GM23338 (cell line): Measurements from ENCODE around the gene PIP5K1C. TPM values are rescaled to one million over a fixed set of nuclear protein-coding genes. Genes with fewer than 3 reads are reported as not detected.

Source experiments
- ATAC-seq: fragments of 200-7000 bp; cut with Tn5 transposase; 3 replicates; pipeline ENCODE4 v1.9.1; 2020
- DNase-seq: peaks from one replicate; pipeline ENCODE4 v3.0.0-alpha.2; 2015; ENCODE audit warnings: low spot score
- H2AFZ ChIP-seq: fragments of 200-600 bp; sonication (generic); 2 replicates; pipeline ENCODE4 v1.8.0; 2016; ENCODE audit warnings: antibody characterized with exemption, mild to moderate bottlenecking, moderate library complexity
- H3F3A ChIP-seq: fragments of 200-600 bp; sonication (generic); replicated peaks from 2 replicates; pipeline ENCODE4 v1.8.0; 2017; ENCODE audit warnings: antibody characterized with exemption, mixed run types, low read depth
- H3K27ac ChIP-seq: fragments of 200-600 bp; sonication (generic); 2 replicates; pipeline ENCODE4 v1.6.1; 2016; ENCODE audit warnings: low read depth
- H3K27me3 ChIP-seq: fragments of 200-600 bp; sonication (generic); 2 replicates; pipeline ENCODE4 v1.8.0; 2016; ENCODE audit warnings: mild to moderate bottlenecking, mixed run types, moderate library complexity; ENCODE audit not compliant: insufficient read depth
- H3K36me3 ChIP-seq: fragments of 200-600 bp; sonication (generic); 2 replicates; pipeline ENCODE4 v1.8.0; 2016; ENCODE audit warnings: mild to moderate bottlenecking; ENCODE audit not compliant: insufficient read depth
- H3K4me1 ChIP-seq: fragments of 200-600 bp; sonication (generic); 2 replicates; pipeline ENCODE4 v1.8.0; 2016; ENCODE audit warnings: mild to moderate bottlenecking, moderate library complexity; ENCODE audit not compliant: insufficient read depth
- H3K4me2 ChIP-seq: fragments of 200-600 bp; sonication (generic); 2 replicates; pipeline ENCODE4 v1.7.1; 2017; ENCODE audit warnings: mixed run types
- H3K4me3 ChIP-seq: fragments of 200-600 bp; sonication (generic); 2 replicates; pipeline ENCODE4 v1.6.1; 2016; ENCODE audit warnings: mixed run types
- H3K79me2 ChIP-seq: fragments of 200-600 bp; sonication (generic); replicated peaks from 2 replicates; pipeline ENCODE4 v1.8.0; 2017; ENCODE audit warnings: mild to moderate bottlenecking; ENCODE audit not compliant: insufficient read depth
- H3K9me2 ChIP-seq: fragments of 200-600 bp; sonication (generic); 2 replicates; pipeline ENCODE4 v1.8.0; 2017; ENCODE audit not compliant: insufficient read depth
- H4K20me1 ChIP-seq: fragments of 200-600 bp; sonication (generic); replicated peaks from 2 replicates; pipeline ENCODE4 v1.8.0; 2017; ENCODE audit warnings: mild to moderate bottlenecking; ENCODE audit not compliant: insufficient read depth
- H3K27ac Mint-ChIP-seq: 2 replicates; pipeline ENCODE4 v1.8.0; 2020; ENCODE audit warnings: inconsistent platforms, mild to moderate bottlenecking, moderate library complexity, mixed read lengths
- H3K27me3 Mint-ChIP-seq: 3 replicates; pipeline ENCODE4 v1.8.0; 2022; ENCODE audit warnings: low read depth, mild to moderate bottlenecking, moderate library complexity, mixed read lengths, inconsistent platforms; ENCODE audit not compliant: insufficient read depth, poor library complexity
- H3K36me3 Mint-ChIP-seq: 3 replicates; pipeline ENCODE4 v1.8.0; 2021; ENCODE audit warnings: low read depth, mild to moderate bottlenecking, inconsistent platforms, moderate library complexity, mixed read lengths
- H3K4me1 Mint-ChIP-seq: 3 replicates; pipeline ENCODE4 v1.8.0; 2020; ENCODE audit warnings: mild to moderate bottlenecking, inconsistent platforms, mixed read lengths
- H3K4me3 Mint-ChIP-seq: 3 replicates; pipeline ENCODE4 v1.8.0; 2021; ENCODE audit warnings: moderate library complexity, mild to moderate bottlenecking, inconsistent platforms, mixed read lengths
- H3K9me3 Mint-ChIP-seq: 3 replicates; pipeline ENCODE4 v1.8.0; 2020; ENCODE audit warnings: moderate library complexity, mild to moderate bottlenecking, inconsistent platforms, mixed read lengths
- CREB1 ChIP-seq: fragments of 250-450 bp; sonication (Bioruptor Pico); IDR thresholded peaks from 2 replicates; pipeline ENCODE4 v1.5.0; 2020; ENCODE audit warnings: low read depth, mild to moderate bottlenecking, moderate library complexity
- EZH2 ChIP-seq: fragments of 200-600 bp; sonication (generic); IDR thresholded peaks from one replicate; pipeline ENCODE4 v1.8.0; 2017; ENCODE audit warnings: antibody characterized with exemption, mild to moderate bottlenecking, low read depth; ENCODE audit not compliant: unreplicated experiment
- EZH2phosphoT487 ChIP-seq: fragments of 200-600 bp; sonication (generic); IDR thresholded peaks from one replicate; pipeline ENCODE4 v1.8.1; 2018; ENCODE audit warnings: antibody characterized with exemption; ENCODE audit not compliant: unreplicated experiment
- JUNB ChIP-seq: IDR thresholded peaks from one replicate; pipeline ENCODE4 v1.6.1; 2016; ENCODE audit warnings: antibody characterized with exemption; ENCODE audit not compliant: unreplicated experiment
- NANOG ChIP-seq: IDR thresholded peaks from 2 replicates; pipeline ENCODE4 v1.6.1; 2016; ENCODE audit warnings: antibody characterized with exemption, borderline replicate concordance
- POLR2AphosphoS5 ChIP-seq: IDR thresholded peaks from 2 replicates; pipeline ENCODE4 v1.6.1; 2016; ENCODE audit warnings: antibody characterized with exemption, low read depth
- STAT1 ChIP-seq: IDR thresholded peaks from one replicate; pipeline ENCODE4 v1.6.1; 2016; ENCODE audit warnings: antibody characterized with exemption; ENCODE audit not compliant: unreplicated experiment
- ZNF114 ChIP-seq: fragments of 250-450 bp; sonication (Bioruptor Pico); IDR thresholded peaks from 2 replicates; pipeline ENCODE4 v1.5.0; 2020; ENCODE audit warnings: mild to moderate bottlenecking, moderate library complexity
- ZNF331 ChIP-seq: fragments of 250-450 bp; sonication (Bioruptor Pico); IDR thresholded peaks from 2 replicates; pipeline ENCODE4 v1.5.0; 2020; ENCODE audit warnings: low read depth, mild to moderate bottlenecking, moderate library complexity
- polyA plus RNA-seq: library from polyadenylated mRNA; unstranded; fragments of >200 nt; fragmentation: Nextera tagmentation; extraction: Ambion mirVana; gene quantifications from 2 replicates; pipeline ENCODE4 v1.2.1, GENCODE V29; 2016
- total RNA-seq: library from RNA; depleted of rRNA; stranded (reverse); fragments of >200 nt; shearing (Covaris generic); gene quantifications from 2 replicates; pipeline ENCODE4 v1.2.3, GENCODE V29; 2014
- TF ChIP-seq, protein P1 (sequence below): fragments of 250-450 bp; sonication (Bioruptor Pico); IDR thresholded peaks from 2 replicates; pipeline ENCODE4 v1.5.0; 2020; ENCODE audit warnings: mild to moderate bottlenecking, moderate library complexity
- TF ChIP-seq, protein P2 (sequence below): IDR thresholded peaks from 2 replicates; pipeline ENCODE4 v1.6.1; 2016; ENCODE audit warnings: antibody characterized with exemption
- TF ChIP-seq, protein P3 (sequence below), 2 experiments: fragments of 200-600 bp in 1 of 2; sonication (generic) in 1 of 2; conservative IDR thresholded peaks; 2 replicates each; pipeline versions ENCODE4 v1.5.1 to v1.6.1; 2016 to 2017; ENCODE audit warnings: antibody characterized with exemption in 2 of 2, low read depth in 2 of 2, mild to moderate bottlenecking in 2 of 2, moderate library complexity in 1 of 2
- TF ChIP-seq, protein P4 (sequence below): IDR thresholded peaks from one replicate; pipeline ENCODE4 v1.6.1; 2018; ENCODE audit warnings: antibody characterized with exemption; ENCODE audit not compliant: unreplicated experiment

The PIP5K1C gene
- total and polyA plus RNA-seq, 2 experiments from 2014 or later: 11.8 to 46.7 TPM

- H3K36me3 Mint-ChIP-seq: peaks cover 28% of the 10 kb centered on the region
- no peaks in the 10 kb centered on the region for H3K9me2 ChIP-seq
- ATAC-seq: no peak
- no peaks in the 10 kb centered on the region for H3K79me2 ChIP-seq
- H3K27me3 ChIP-seq: no peaks in the 10 kb centered on the region
- H3K27ac Mint-ChIP-seq: no peak overlapping the region
- H3K4me1 ChIP-seq: no peaks in the 10 kb centered on the region
- H3K4me2 ChIP-seq: no peak overlapping the region
- no peaks in the 10 kb centered on the region; the same call in 1 of the 2 replicates for H4K20me1 ChIP-seq
- peaks cover 9% of the 10 kb centered on the region for H3K27me3 Mint-ChIP-seq
- no peak overlapping the region for H2AFZ ChIP-seq
- H3F3A ChIP-seq: no peaks in the 10 kb centered on the region
- no peaks in the 10 kb centered on the region for H3K9me3 Mint-ChIP-seq
- H3K4me3 Mint-ChIP-seq: no peak overlapping the region
- H3K36me3 ChIP-seq: no peaks in the 10 kb centered on the region
- H3K4me1 Mint-ChIP-seq: no peaks in the 10 kb centered on the region
- H3K27ac ChIP-seq: no peak overlapping the region
- H3K4me3 ChIP-seq: no peak overlapping the region
- no peak for DNase-seq
- TF ChIP-seq NANOG (no peak), ZNF331 (CRISPR knock-in tag) (no peak), EZH2 (no peak), EZH2phosphoT487 (no peak), POLR2AphosphoS5 (no peak), ZNF114 (CRISPR knock-in tag) (no peak), JUNB (no peak), STAT1 (no peak), CREB1 (CRISPR knock-in tag) (no peak)
- TF ChIP-seq, protein P1, sequence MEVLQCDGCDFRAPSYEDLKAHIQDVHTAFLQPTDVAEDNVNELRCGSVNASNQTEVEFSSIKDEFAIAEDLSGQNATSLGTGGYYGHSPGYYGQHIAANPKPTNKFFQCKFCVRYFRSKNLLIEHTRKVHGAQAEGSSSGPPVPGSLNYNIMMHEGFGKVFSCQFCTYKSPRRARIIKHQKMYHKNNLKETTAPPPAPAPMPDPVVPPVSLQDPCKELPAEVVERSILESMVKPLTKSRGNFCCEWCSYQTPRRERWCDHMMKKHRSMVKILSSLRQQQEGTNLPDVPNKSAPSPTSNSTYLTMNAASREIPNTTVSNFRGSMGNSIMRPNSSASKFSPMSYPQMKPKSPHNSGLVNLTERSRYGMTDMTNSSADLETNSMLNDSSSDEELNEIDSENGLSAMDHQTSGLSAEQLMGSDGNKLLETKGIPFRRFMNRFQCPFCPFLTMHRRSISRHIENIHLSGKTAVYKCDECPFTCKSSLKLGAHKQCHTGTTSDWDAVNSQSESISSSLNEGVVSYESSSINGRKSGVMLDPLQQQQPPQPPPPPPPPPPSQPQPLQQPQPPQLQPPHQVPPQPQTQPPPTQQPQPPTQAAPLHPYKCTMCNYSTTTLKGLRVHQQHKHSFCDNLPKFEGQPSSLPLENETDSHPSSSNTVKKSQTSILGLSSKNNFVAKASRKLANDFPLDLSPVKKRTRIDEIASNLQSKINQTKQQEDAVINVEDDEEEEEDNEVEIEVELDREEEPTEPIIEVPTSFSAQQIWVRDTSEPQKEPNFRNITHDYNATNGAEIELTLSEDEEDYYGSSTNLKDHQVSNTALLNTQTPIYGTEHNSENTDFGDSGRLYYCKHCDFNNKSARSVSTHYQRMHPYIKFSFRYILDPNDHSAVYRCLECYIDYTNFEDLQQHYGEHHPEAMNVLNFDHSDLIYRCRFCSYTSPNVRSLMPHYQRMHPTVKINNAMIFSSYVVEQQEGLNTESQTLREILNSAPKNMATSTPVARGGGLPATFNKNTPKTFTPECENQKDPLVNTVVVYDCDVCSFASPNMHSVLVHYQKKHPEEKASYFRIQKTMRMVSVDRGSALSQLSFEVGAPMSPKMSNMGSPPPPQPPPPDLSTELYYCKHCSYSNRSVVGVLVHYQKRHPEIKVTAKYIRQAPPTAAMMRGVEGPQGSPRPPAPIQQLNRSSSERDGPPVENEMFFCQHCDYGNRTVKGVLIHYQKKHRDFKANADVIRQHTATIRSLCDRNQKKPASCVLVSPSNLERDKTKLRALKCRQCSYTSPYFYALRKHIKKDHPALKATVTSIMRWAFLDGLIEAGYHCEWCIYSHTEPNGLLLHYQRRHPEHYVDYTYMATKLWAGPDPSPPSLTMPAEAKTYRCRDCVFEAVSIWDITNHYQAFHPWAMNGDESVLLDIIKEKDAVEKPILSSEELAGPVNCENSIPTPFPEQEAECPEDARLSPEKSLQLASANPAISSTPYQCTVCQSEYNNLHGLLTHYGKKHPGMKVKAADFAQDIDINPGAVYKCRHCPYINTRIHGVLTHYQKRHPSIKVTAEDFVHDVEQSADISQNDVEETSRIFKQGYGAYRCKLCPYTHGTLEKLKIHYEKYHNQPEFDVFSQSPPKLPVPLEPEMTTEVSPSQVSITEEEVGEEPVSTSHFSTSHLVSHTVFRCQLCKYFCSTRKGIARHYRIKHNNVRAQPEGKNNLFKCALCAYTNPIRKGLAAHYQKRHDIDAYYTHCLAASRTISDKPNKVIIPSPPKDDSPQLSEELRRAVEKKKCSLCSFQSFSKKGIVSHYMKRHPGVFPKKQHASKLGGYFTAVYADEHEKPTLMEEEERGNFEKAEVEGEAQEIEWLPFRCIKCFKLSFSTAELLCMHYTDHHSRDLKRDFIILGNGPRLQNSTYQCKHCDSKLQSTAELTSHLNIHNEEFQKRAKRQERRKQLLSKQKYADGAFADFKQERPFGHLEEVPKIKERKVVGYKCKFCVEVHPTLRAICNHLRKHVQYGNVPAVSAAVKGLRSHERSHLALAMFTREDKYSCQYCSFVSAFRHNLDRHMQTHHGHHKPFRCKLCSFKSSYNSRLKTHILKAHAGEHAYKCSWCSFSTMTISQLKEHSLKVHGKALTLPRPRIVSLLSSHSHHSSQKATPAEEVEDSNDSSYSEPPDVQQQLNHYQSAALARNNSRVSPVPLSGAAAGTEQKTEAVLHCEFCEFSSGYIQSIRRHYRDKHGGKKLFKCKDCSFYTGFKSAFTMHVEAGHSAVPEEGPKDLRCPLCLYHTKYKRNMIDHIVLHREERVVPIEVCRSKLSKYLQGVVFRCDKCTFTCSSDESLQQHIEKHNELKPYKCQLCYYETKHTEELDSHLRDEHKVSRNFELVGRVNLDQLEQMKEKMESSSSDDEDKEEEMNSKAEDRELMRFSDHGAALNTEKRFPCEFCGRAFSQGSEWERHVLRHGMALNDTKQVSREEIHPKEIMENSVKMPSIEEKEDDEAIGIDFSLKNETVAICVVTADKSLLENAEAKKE (CRISPR knock-in tag): no peak
- TF ChIP-seq, protein P2, sequence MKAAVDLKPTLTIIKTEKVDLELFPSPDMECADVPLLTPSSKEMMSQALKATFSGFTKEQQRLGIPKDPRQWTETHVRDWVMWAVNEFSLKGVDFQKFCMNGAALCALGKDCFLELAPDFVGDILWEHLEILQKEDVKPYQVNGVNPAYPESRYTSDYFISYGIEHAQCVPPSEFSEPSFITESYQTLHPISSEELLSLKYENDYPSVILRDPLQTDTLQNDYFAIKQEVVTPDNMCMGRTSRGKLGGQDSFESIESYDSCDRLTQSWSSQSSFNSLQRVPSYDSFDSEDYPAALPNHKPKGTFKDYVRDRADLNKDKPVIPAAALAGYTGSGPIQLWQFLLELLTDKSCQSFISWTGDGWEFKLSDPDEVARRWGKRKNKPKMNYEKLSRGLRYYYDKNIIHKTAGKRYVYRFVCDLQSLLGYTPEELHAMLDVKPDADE: no peak
- TF ChIP-seq, protein P3, sequence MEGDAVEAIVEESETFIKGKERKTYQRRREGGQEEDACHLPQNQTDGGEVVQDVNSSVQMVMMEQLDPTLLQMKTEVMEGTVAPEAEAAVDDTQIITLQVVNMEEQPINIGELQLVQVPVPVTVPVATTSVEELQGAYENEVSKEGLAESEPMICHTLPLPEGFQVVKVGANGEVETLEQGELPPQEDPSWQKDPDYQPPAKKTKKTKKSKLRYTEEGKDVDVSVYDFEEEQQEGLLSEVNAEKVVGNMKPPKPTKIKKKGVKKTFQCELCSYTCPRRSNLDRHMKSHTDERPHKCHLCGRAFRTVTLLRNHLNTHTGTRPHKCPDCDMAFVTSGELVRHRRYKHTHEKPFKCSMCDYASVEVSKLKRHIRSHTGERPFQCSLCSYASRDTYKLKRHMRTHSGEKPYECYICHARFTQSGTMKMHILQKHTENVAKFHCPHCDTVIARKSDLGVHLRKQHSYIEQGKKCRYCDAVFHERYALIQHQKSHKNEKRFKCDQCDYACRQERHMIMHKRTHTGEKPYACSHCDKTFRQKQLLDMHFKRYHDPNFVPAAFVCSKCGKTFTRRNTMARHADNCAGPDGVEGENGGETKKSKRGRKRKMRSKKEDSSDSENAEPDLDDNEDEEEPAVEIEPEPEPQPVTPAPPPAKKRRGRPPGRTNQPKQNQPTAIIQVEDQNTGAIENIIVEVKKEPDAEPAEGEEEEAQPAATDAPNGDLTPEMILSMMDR (conservative IDR thresholded peaks at IDR 0.05; ENCODE audit: low read depth in 2 of 2): no peak
- TF ChIP-seq, protein P4, sequence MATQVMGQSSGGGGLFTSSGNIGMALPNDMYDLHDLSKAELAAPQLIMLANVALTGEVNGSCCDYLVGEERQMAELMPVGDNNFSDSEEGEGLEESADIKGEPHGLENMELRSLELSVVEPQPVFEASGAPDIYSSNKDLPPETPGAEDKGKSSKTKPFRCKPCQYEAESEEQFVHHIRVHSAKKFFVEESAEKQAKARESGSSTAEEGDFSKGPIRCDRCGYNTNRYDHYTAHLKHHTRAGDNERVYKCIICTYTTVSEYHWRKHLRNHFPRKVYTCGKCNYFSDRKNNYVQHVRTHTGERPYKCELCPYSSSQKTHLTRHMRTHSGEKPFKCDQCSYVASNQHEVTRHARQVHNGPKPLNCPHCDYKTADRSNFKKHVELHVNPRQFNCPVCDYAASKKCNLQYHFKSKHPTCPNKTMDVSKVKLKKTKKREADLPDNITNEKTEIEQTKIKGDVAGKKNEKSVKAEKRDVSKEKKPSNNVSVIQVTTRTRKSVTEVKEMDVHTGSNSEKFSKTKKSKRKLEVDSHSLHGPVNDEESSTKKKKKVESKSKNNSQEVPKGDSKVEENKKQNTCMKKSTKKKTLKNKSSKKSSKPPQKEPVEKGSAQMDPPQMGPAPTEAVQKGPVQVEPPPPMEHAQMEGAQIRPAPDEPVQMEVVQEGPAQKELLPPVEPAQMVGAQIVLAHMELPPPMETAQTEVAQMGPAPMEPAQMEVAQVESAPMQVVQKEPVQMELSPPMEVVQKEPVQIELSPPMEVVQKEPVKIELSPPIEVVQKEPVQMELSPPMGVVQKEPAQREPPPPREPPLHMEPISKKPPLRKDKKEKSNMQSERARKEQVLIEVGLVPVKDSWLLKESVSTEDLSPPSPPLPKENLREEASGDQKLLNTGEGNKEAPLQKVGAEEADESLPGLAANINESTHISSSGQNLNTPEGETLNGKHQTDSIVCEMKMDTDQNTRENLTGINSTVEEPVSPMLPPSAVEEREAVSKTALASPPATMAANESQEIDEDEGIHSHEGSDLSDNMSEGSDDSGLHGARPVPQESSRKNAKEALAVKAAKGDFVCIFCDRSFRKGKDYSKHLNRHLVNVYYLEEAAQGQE: no peak
Observed at GRCh38 chr19:3660493-3661219, 39.6 kb downstream of the PIP5K1C start.
